ENCODE results near the gene CLEC16A.
"Not testable (repeated sequence)": the region's sequence is repeated elsewhere in the genome, so short reads cannot be mapped to it uniquely, and the experiment has no call there.

The CLEC16A gene

GRCh38 chr16:11211977-11212797 lies 267.8 kb downstream of the CLEC16A start:
- H3K27ac ChIP-seq (ENCODE audit: low read depth, low read length), result no peak overlapping the region
- no peak overlapping the region for H3K9ac ChIP-seq (ENCODE audit: low read length)
- H3K36me3 ChIP-seq (ENCODE audit: control insufficient read depth, insufficient read depth, low read length), result no peaks in the 10 kb centered on the region

GRCh38 chr16:11212798-11213196 lies 268.4 kb downstream of the CLEC16A start:
- H3K4me3 ChIP-seq (ENCODE audit: low read depth, low read length), result no peak overlapping the region
- H3K4me1 ChIP-seq (ENCODE audit: control insufficient read depth, insufficient read depth, low read length), result peaks cover 9% of the 10 kb centered on the region; the same call in 1 of the 2 replicates
- no peak overlapping the region for H3K27ac ChIP-seq (ENCODE audit: low read depth, low read length)
- no peaks in the 10 kb centered on the region for H3K27me3 ChIP-seq (ENCODE audit: control insufficient read depth, insufficient read depth, low read length)
- H3K9me3 ChIP-seq (ENCODE audit: control insufficient read depth, insufficient read depth, low read depth, low read length), result peaks cover 22% of the 10 kb centered on the region
- H3K9ac ChIP-seq (ENCODE audit: low read length), result no peak overlapping the region
- H3K36me3 ChIP-seq (ENCODE audit: control insufficient read depth, insufficient read depth, low read length), result no peaks in the 10 kb centered on the region

More at GRCh38 chr16:11211977-11212797, 267.8 kb downstream of the CLEC16A start:
- no peaks in the 10 kb centered on the region for H3K27me3 ChIP-seq (ENCODE audit: control insufficient read depth, insufficient read depth, low read length)
- H3K4me3 ChIP-seq (ENCODE audit: low read depth, low read length), result no peak overlapping the region
- peaks cover 24% of the 10 kb centered on the region for H3K9me3 ChIP-seq (ENCODE audit: control insufficient read depth, insufficient read depth, low read depth, low read length)
- H3K4me1 ChIP-seq (ENCODE audit: control insufficient read depth, insufficient read depth, low read length), result peaks cover 9% of the 10 kb centered on the region; the same call in 1 of the 2 replicates

- H3K4me3 ChIP-seq (ENCODE audit: low read depth, low read length), result no peak overlapping the region
- peaks cover 9% of the 10 kb centered on the region; the same call in 1 of the 2 replicates for H3K4me1 ChIP-seq (ENCODE audit: control insufficient read depth, insufficient read depth, low read length)
- no peaks in the 10 kb centered on the region for H3K27me3 ChIP-seq (ENCODE audit: control insufficient read depth, insufficient read depth, low read length)
- peaks cover 22% of the 10 kb centered on the region for H3K9me3 ChIP-seq (ENCODE audit: control insufficient read depth, insufficient read depth, low read depth, low read length)
- no peak overlapping the region for H3K9ac ChIP-seq (ENCODE audit: low read length)
- no peak overlapping the region for H3K27ac ChIP-seq (ENCODE audit: low read depth, low read length)
- no peaks in the 10 kb centered on the region for H3K36me3 ChIP-seq (ENCODE audit: control insufficient read depth, insufficient read depth, low read length)
These were observed 269.0 kb downstream of the CLEC16A start for GRCh38 chr16:11213373-11213772.

GRCh38 chr16:11213799-11214198 lies 269.4 kb downstream of the CLEC16A start:
- Histone ChIP-seq H3K27ac (ENCODE audit: low read depth, low read length) (no peak overlapping the region), H3K4me3 (ENCODE audit: low read depth, low read length) (no peak overlapping the region), H3K9me3 (ENCODE audit: control insufficient read depth, insufficient read depth, low read depth, low read length) (peaks cover 25% of the 10 kb centered on the region), H3K36me3 (ENCODE audit: control insufficient read depth, insufficient read depth, low read length) (no peaks in the 10 kb centered on the region), H3K4me1 (ENCODE audit: control insufficient read depth, insufficient read depth, low read length) (peaks cover 9% of the 10 kb centered on the region; the same call in 1 of the 2 replicates), H3K27me3 (ENCODE audit: control insufficient read depth, insufficient read depth, low read length) (no peaks in the 10 kb centered on the region), H3K9ac (ENCODE audit: low read length) (no peak overlapping the region)

GRCh38 chr16:11215935-11216556 lies 271.7 kb downstream of the CLEC16A start:
- Histone ChIP-seq H3K9ac (ENCODE audit: low read length) (no peak overlapping the region), H3K27me3 (ENCODE audit: control insufficient read depth, insufficient read depth, low read length) (no peaks in the 10 kb centered on the region), H3K9me3 (ENCODE audit: control insufficient read depth, insufficient read depth, low read depth, low read length) (peaks cover 30% of the 10 kb centered on the region), H3K4me1 (ENCODE audit: control insufficient read depth, insufficient read depth, low read length) (peaks cover 9% of the 10 kb centered on the region; the same call in 1 of the 2 replicates), H3K36me3 (ENCODE audit: control insufficient read depth, insufficient read depth, low read length) (no peaks in the 10 kb centered on the region), H3K4me3 (ENCODE audit: low read depth, low read length) (no peak overlapping the region), H3K27ac (ENCODE audit: low read depth, low read length) (no peak overlapping the region)

- H3K9me3 ChIP-seq (ENCODE audit: control insufficient read depth, insufficient read depth, low read depth, low read length), result peaks cover 30% of the 10 kb centered on the region
- H3K4me1 ChIP-seq (ENCODE audit: control insufficient read depth, insufficient read depth, low read length), result no peaks in the 10 kb centered on the region; the same call in 1 of the 2 replicates
- no peaks in the 10 kb centered on the region for H3K27me3 ChIP-seq (ENCODE audit: control insufficient read depth, insufficient read depth, low read length)
- H3K9ac ChIP-seq (ENCODE audit: low read length), result no peak overlapping the region
- H3K4me3 ChIP-seq (ENCODE audit: low read depth, low read length), result no peak overlapping the region
- no peak overlapping the region for H3K27ac ChIP-seq (ENCODE audit: low read depth, low read length)
- H3K36me3 ChIP-seq (ENCODE audit: control insufficient read depth, insufficient read depth, low read length), result no peaks in the 10 kb centered on the region
These were observed 273.6 kb downstream of the CLEC16A start for GRCh38 chr16:11217651-11218603.

GRCh38 chr16:11218604-11218962 lies 274.2 kb downstream of the CLEC16A start:
- Histone ChIP-seq H3K9me3 (ENCODE audit: control insufficient read depth, insufficient read depth, low read depth, low read length) (peaks cover 30% of the 10 kb centered on the region), H3K4me3 (ENCODE audit: low read depth, low read length) (no peak overlapping the region), H3K4me1 (ENCODE audit: control insufficient read depth, insufficient read depth, low read length) (no peaks in the 10 kb centered on the region; the same call in 1 of the 2 replicates), H3K9ac (ENCODE audit: low read length) (no peak overlapping the region), H3K27ac (ENCODE audit: low read depth, low read length) (no peak overlapping the region), H3K27me3 (ENCODE audit: control insufficient read depth, insufficient read depth, low read length) (no peaks in the 10 kb centered on the region), H3K36me3 (ENCODE audit: control insufficient read depth, insufficient read depth, low read length) (no peaks in the 10 kb centered on the region)

GRCh38 chr16:11219178-11219577 lies 274.8 kb downstream of the CLEC16A start:
- H3K27ac ChIP-seq (ENCODE audit: low read depth, low read length), result no peak overlapping the region
- H3K4me1 ChIP-seq (ENCODE audit: control insufficient read depth, insufficient read depth, low read length), result 0 out of 2 replicates have a peak, but pooled peaks cover 3% of the 10 kb centered on the region

GRCh38 chr16:11220507-11220906 lies 276.1 kb downstream of the CLEC16A start:
- not testable (repeated sequence) for H3K36me3 ChIP-seq (ENCODE audit: control insufficient read depth, insufficient read depth, low read length); H3K27me3 ChIP-seq (ENCODE audit: control insufficient read depth, insufficient read depth, low read length); H3K4me1 ChIP-seq (ENCODE audit: control insufficient read depth, insufficient read depth, low read length); H3K9ac ChIP-seq (ENCODE audit: low read length); H3K4me3 ChIP-seq (ENCODE audit: low read depth, low read length); H3K27ac ChIP-seq (ENCODE audit: low read depth, low read length)
- H3K9me3 ChIP-seq (ENCODE audit: control insufficient read depth, insufficient read depth, low read depth, low read length), result peaks cover 30% of the 10 kb centered on the region

More at GRCh38 chr16:11219178-11219577, 274.8 kb downstream of the CLEC16A start:
- H3K9ac ChIP-seq (ENCODE audit: low read length), result no peak overlapping the region
- H3K36me3 ChIP-seq (ENCODE audit: control insufficient read depth, insufficient read depth, low read length), result no peaks in the 10 kb centered on the region
- H3K27me3 ChIP-seq (ENCODE audit: control insufficient read depth, insufficient read depth, low read length), result no peaks in the 10 kb centered on the region
- H3K4me3 ChIP-seq (ENCODE audit: low read depth, low read length), result no peak overlapping the region
- peaks cover 30% of the 10 kb centered on the region for H3K9me3 ChIP-seq (ENCODE audit: control insufficient read depth, insufficient read depth, low read depth, low read length)

- Histone ChIP-seq H3K27ac (ENCODE audit: low read depth, low read length) (no peak overlapping the region), H3K4me1 (ENCODE audit: control insufficient read depth, insufficient read depth, low read length) (peaks cover 7% of the 10 kb centered on the region; the same call in 1 of the 2 replicates), H3K27me3 (ENCODE audit: control insufficient read depth, insufficient read depth, low read length) (no peaks in the 10 kb centered on the region), H3K9ac (ENCODE audit: low read length) (no peak overlapping the region), H3K36me3 (ENCODE audit: control insufficient read depth, insufficient read depth, low read length) (no peaks in the 10 kb centered on the region), H3K9me3 (ENCODE audit: control insufficient read depth, insufficient read depth, low read depth, low read length) (peaks cover under 1% of the 10 kb centered on the region), H3K4me3 (ENCODE audit: low read depth, low read length) (no peak overlapping the region)
These were observed 279.9 kb downstream of the CLEC16A start for GRCh38 chr16:11224096-11224893.
